OCI-LY7 (cell line): ENCODE measurements around the gene FHIT. TPM values are rescaled to one million over a fixed set of nuclear protein-coding genes. Genes with fewer than 3 reads are reported as not detected.
A peak's percentile ranks its signal among the peaks of the same experiment; 100 is the strongest.

ENCODE experiments used
- BruUV-seq: library from RNA; stranded (reverse); fragments of 400-500 nt; replicated peaks from 2 replicates; lab custom pipeline; 2021; lab: Mats Ljungman, UMichigan
- CTCF ChIA-PET: fragments of 300-600 bp; sonication (Branson Sonifier 250); formaldehyde crosslinking; loops from one replicate; lab custom pipeline; 2022; ENCODE audit warnings: antibody characterized with exemption; ENCODE audit not compliant: unreplicated experiment; lab: Charles Lee
- POLR2A ChIA-PET: fragments of 300-600 bp; sonication (Branson Sonifier 250); formaldehyde crosslinking; loops from one replicate; lab custom pipeline; 2022; ENCODE audit warnings: antibody characterized with exemption; lab: Charles Lee
- DNase-seq: peaks from one replicate; pipeline ENCODE4 v3.0.0-alpha.2; 2015; ENCODE audit warnings: low spot score
- H2AFZ ChIP-seq: fragments of 200-600 bp; sonication (generic), shearing (Covaris generic); 2 replicates; pipeline ENCODE4 v1.6.1; 2014; ENCODE audit warnings: mild to moderate bottlenecking, antibody characterized with exemption, low read length, moderate library complexity
- H3K27ac ChIP-seq: fragments of 200-600 bp; sonication (generic); 2 replicates; pipeline ENCODE4 v1.5.1; 2014; ENCODE audit warnings: mixed run types, low read depth, mild to moderate bottlenecking, moderate library complexity, low read length, inconsistent platforms; ENCODE audit not compliant: poor library complexity, severe bottlenecking
- H3K36me3 ChIP-seq: fragments of 200-600 bp; sonication (generic); 2 replicates; pipeline ENCODE4 v1.6.1; 2014; ENCODE audit warnings: mild to moderate bottlenecking, antibody characterized with exemption, low read length, moderate library complexity, mixed read lengths; ENCODE audit not compliant: insufficient read depth
- H3K4me1 ChIP-seq: fragments of 200-600 bp; sonication (generic); 2 replicates; pipeline ENCODE4 v1.5.1; 2014; ENCODE audit warnings: mild to moderate bottlenecking, low read length; ENCODE audit not compliant: insufficient read depth, poor library complexity, severe bottlenecking
- H3K4me2 ChIP-seq: fragments of 200-600 bp; sonication (generic); 2 replicates; pipeline ENCODE4 v1.6.1; 2014; ENCODE audit warnings: mild to moderate bottlenecking, low read length
- H3K4me3 ChIP-seq: fragments of 200-600 bp; sonication (generic); 2 replicates; pipeline ENCODE4 v1.5.1; 2014; ENCODE audit warnings: mild to moderate bottlenecking, low read depth, low read length; ENCODE audit not compliant: poor library complexity, severe bottlenecking
- H3K79me2 ChIP-seq: fragments of 200-600 bp; sonication (generic); 2 replicates; pipeline ENCODE4 v1.6.1; 2016; ENCODE audit warnings: low read depth, mild to moderate bottlenecking, low read length, moderate library complexity, mixed read lengths; ENCODE audit not compliant: insufficient read depth
- H3K9me2 ChIP-seq: fragments of 200-600 bp; sonication (generic); 2 replicates; pipeline ENCODE4 v1.6.1; 2016; ENCODE audit warnings: mild to moderate bottlenecking, low read length, mixed read lengths; ENCODE audit not compliant: insufficient read depth
- H3K9me3 ChIP-seq: fragments of 200-600 bp; sonication (generic); 2 replicates; pipeline ENCODE4 v1.6.1; 2014; ENCODE audit warnings: mild to moderate bottlenecking, mixed run types, low read length, mixed read lengths
- H4K20me1 ChIP-seq: fragments of 200-600 bp; sonication (generic); 2 replicates; pipeline ENCODE4 v1.6.1; 2014; ENCODE audit warnings: mild to moderate bottlenecking, antibody characterized with exemption, low read length, moderate library complexity, mixed read lengths; ENCODE audit not compliant: insufficient read depth
- CTCF ChIP-seq: fragments of 200-600 bp; sonication (generic); conservative IDR thresholded peaks from 2 replicates; pipeline ENCODE4 v1.5.1; 2014; ENCODE audit warnings: mild to moderate bottlenecking, antibody characterized with exemption, low read length, moderate library complexity, mixed read lengths
- EZH2phosphoT487 ChIP-seq: fragments of 200-600 bp; sonication (generic); IDR thresholded peaks from 2 replicates; pipeline ENCODE4 v1.6.1; 2018; ENCODE audit warnings: low read depth, borderline replicate concordance, mild to moderate bottlenecking, mixed run types, antibody characterized with exemption, low read length, moderate library complexity, mixed read lengths
- intact Hi-C: fragments of 100-400 bp; cut with micrococcal nuclease; formaldehyde crosslinking; loops from one replicate; pipeline ENCODE4 v1.10.0; 2022; ENCODE audit not compliant: unreplicated experiment
- total RNA-seq, 2 experiments: library from RNA; depleted of rRNA in 1 of 2; stranded (reverse); fragments of >200 nt in 1 of 2; shearing (Covaris generic) in 1 of 2; gene quantifications; 2 replicates each; pipeline ENCODE4 v1.2.3, GENCODE V29; 2014 to 2022

Gene FHIT
- total RNA-seq, 2 experiments from 2014 or later: 5.0 to 10.9 TPM

- Histone ChIP-seq H3K36me3 (no peaks in the 10 kb centered on the region), H2AFZ (0 out of 2 replicates have a peak overlapping the region, but pooled peaks have one; percentile 14), H3K4me1 (peaks cover 27% of the 10 kb centered on the region), H3K9me3 (no peaks in the 10 kb centered on the region), H3K4me3 (no peak overlapping the region), H3K79me2 (no peaks in the 10 kb centered on the region), H4K20me1 (no peaks in the 10 kb centered on the region), H3K4me2 (no peak overlapping the region), H3K27ac (no peak overlapping the region), H3K9me2 (no peaks in the 10 kb centered on the region)
- TF ChIP-seq EZH2phosphoT487 (no peak), CTCF (no peak)
- CTCF ChIA-PET: no interaction called here
- DNase-seq: no peak
- intact Hi-C loops: loop anchor here (5.0 kb wide), 1 partner anchor 109 kb away; no protein-coding TSS in a partner anchor
- POLR2A ChIA-PET: interaction anchor here (0.6 to 0.7 kb wide), 2 partner anchors 1072 to 1850 kb away, joined by 3 to 4 read pairs; no protein-coding TSS in a partner anchor
- no TSS peak for BruUV-seq
Observed at GRCh38 chr3:61252836-61253235, 1.6 kb upstream of the FHIT start.

GRCh38 chr3:61250784-61251173, 473 bp downstream of the FHIT start:
- ChIA-PET POLR2A (interaction anchor here (0.6 kb wide), 1 partner anchor 1090 kb away, joined by 3 read pairs; no protein-coding TSS in a partner anchor), CTCF (no interaction called here)
- no peaks in the 10 kb centered on the region for H3K79me2 ChIP-seq
- TSS peak; percentile 66 for BruUV-seq
- H3K9me2 ChIP-seq: no peaks in the 10 kb centered on the region
- intact Hi-C loops: loop anchor here (2.0 to 5.0 kb wide), 2 partner anchors 112 to 1170 kb away; no protein-coding TSS in a partner anchor
- peak; percentile 43 for DNase-seq
- peaks cover 27% of the 10 kb centered on the region for H3K4me1 ChIP-seq
- peak overlapping the region; percentile 27 for H3K27ac ChIP-seq
- peak overlapping the region; percentile 80 for H3K4me3 ChIP-seq
- peak overlapping the region; percentile 98 for H2AFZ ChIP-seq
- H3K36me3 ChIP-seq: no peaks in the 10 kb centered on the region
- no peaks in the 10 kb centered on the region for H3K9me3 ChIP-seq
- TF ChIP-seq EZH2phosphoT487: no peak
- no peak for TF ChIP-seq CTCF
- H3K4me2 ChIP-seq: peak overlapping the region; percentile 94
- H4K20me1 ChIP-seq: no peaks in the 10 kb centered on the region

DNA sequence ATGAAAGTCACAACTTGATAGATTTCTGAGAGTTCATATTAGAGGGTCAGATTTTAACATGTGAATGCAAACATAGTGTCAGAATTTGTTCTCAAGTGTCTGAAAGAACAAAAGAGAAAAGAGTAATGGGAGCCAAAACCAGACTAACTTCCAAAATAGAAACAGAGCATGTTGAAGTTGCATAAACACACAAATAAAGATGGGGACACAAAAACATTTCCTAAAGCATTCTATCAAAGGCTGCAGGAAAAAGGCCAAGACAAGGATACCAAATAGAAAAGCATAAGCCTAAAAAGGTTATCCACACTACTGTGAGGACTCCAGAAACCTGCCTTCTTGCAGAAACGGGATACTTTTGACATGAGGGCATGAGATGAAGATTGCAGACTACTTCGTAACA, 2.8 kb downstream of the FHIT start:
- Histone ChIP-seq H3K4me2 (no peak overlapping the region), H4K20me1 (no peaks in the 10 kb centered on the region), H3K27ac (no peak overlapping the region), H3K9me3 (no peaks in the 10 kb centered on the region), H3K36me3 (no peaks in the 10 kb centered on the region), H3K79me2 (no peaks in the 10 kb centered on the region), H2AFZ (no peak overlapping the region), H3K9me2 (no peaks in the 10 kb centered on the region), H3K4me1 (peaks cover 27% of the 10 kb centered on the region), H3K4me3 (no peak overlapping the region)
- DNase-seq: no peak
- ChIA-PET POLR2A (interaction anchor here (1.3 kb wide), 1 partner anchor 9 kb away, joined by 3 read pairs; no protein-coding TSS in a partner anchor), CTCF (no interaction called here)
- no peak for TF ChIP-seq EZH2phosphoT487
- TF ChIP-seq CTCF: no peak
- BruUV-seq: no TSS peak
- intact Hi-C loops: no loop called here
